GM21528 (cell line): ENCODE data around the gene KIFC1.

Experiments
- ATAC-seq: cut with Tn5 transposase; IDR thresholded peaks from one replicate; pipeline ENCODE4 v1.9.1; 2021; ENCODE audit warnings: mild to moderate bottlenecking, moderate library complexity; ENCODE audit not compliant: unreplicated experiment, low FRiP score

Gene KIFC1

GRCh38 chr6:33410050-33410710 lies 18.6 kb downstream of the KIFC1 start:
- peak; percentile 61 for ATAC-seq

GRCh38 chr6:33410711-33411631 lies 19.3 kb downstream of the KIFC1 start, which contains the start of gene PHF1:
Gene PHF1, plus strand, starts transcription at chr6:33411014. Its CDS starts 1,250 bp downstream, at chr6:33412264.
- peak; percentile 38 for ATAC-seq

GRCh38 chr6:33411632-33412005 lies 20.0 kb downstream of the KIFC1 start:
- no peak for ATAC-seq

GRCh38 chr6:33412140-33413009 lies 20.8 kb downstream of the KIFC1 start:
- ATAC-seq: no peak

- ATAC-seq: no peak
Measured at GRCh38 chr6:33413241-33414120, 21.9 kb downstream of the KIFC1 start.

GRCh38 chr6:33414592-33415271 lies 23.1 kb downstream of the KIFC1 start:
- no peak for ATAC-seq

- no peak for ATAC-seq
Measured at GRCh38 chr6:33415831-33416230, 24.2 kb downstream of the KIFC1 start.

GRCh38 chr6:33416386-33417127 lies 24.9 kb downstream of the KIFC1 start:
- no peak for ATAC-seq

GRCh38 chr6:33417128-33417902 lies 25.7 kb downstream of the KIFC1 start:
- ATAC-seq: no peak

- ATAC-seq: peak; percentile 83
Measured at GRCh38 chr6:33417903-33418689, 26.5 kb downstream of the KIFC1 start, which contains the start of gene CUTA. Gene CUTA, minus strand, starts transcription at chr6:33418107. Its CDS starts 107 bp downstream, at chr6:33418000.

GRCh38 chr6:33418690-33419291 lies 27.2 kb downstream of the KIFC1 start:
- ATAC-seq: no peak

- no peak for ATAC-seq
Measured at GRCh38 chr6:33419580-33420490, 28.2 kb downstream of the KIFC1 start, which contains the start of gene SYNGAP1. Gene SYNGAP1, plus strand, starts transcription at chr6:33420065. Its CDS starts 200 bp downstream, at chr6:33420265.

GRCh38 chr6:33420491-33421343 lies 29.1 kb downstream of the KIFC1 start:
- ATAC-seq: no peak

- no peak for ATAC-seq
Measured at GRCh38 chr6:33421344-33421643, 29.7 kb downstream of the KIFC1 start.

- no peak for ATAC-seq
Measured at GRCh38 chr6:33423777-33424176, 32.2 kb downstream of the KIFC1 start.
